Neural cell (in vitro differentiated cells): ENCODE results near the gene NLRP6. TPM values are rescaled to one million over a fixed set of nuclear protein-coding genes. Genes with fewer than 3 reads are reported as not detected.
A peak's percentile ranks its signal among the peaks of the same experiment; 100 is the strongest.

ENCODE experiments used
- H2AFZ ChIP-seq: fragments of 200-600, 300-800 bp; sonication (generic), shearing (Covaris generic); 2 replicates; pipeline ENCODE4 v1.6.0; 2014; ENCODE audit warnings: low read depth, mild to moderate bottlenecking, antibody characterized with exemption, low read length, moderate library complexity
- H3F3A ChIP-seq: fragments of 200-600 bp; shearing (Covaris generic); 2 replicates; pipeline ENCODE4 v1.6.1; 2016; ENCODE audit warnings: mild to moderate bottlenecking, moderate library complexity, mixed read lengths, antibody characterized with exemption, low read length; ENCODE audit not compliant: insufficient read depth, poor library complexity, severe bottlenecking
- H3K27ac ChIP-seq: fragments of 200-600, 300-800 bp; sonication (generic), shearing (Covaris generic); 2 replicates; pipeline ENCODE4 v1.5.1; 2014; ENCODE audit warnings: mild to moderate bottlenecking, low read length, moderate library complexity
- H3K27me3 ChIP-seq: fragments of 300-800, 200-600 bp; sonication (generic), shearing (Covaris generic); 2 replicates; pipeline ENCODE4 v1.6.0; 2014; ENCODE audit warnings: mild to moderate bottlenecking, low read depth, low read length, moderate library complexity; ENCODE audit not compliant: insufficient read depth
- H3K36me3 ChIP-seq: fragments of 300-800, 200-600 bp; sonication (generic), shearing (Covaris generic); 2 replicates; pipeline ENCODE4 v1.5.1; 2014; ENCODE audit warnings: mild to moderate bottlenecking, antibody characterized with exemption, low read length, moderate library complexity; ENCODE audit not compliant: insufficient read depth
- H3K4me2 ChIP-seq: fragments of 300-800, 200-600 bp; sonication (generic), shearing (Covaris generic); 2 replicates; pipeline ENCODE4 v1.6.0; 2014; ENCODE audit warnings: mild to moderate bottlenecking, low read length
- H3K4me3 ChIP-seq: fragments of 300-800, 200-600 bp; sonication (generic), shearing (Covaris generic); 2 replicates; pipeline ENCODE4 v1.5.1; 2014; ENCODE audit warnings: mild to moderate bottlenecking, low read length, moderate library complexity
- H3K79me2 ChIP-seq: fragments of 200-600 bp; shearing (Covaris generic); replicated peaks from 2 replicates; pipeline ENCODE4 v1.6.0; 2014; ENCODE audit warnings: mild to moderate bottlenecking, low read length, moderate library complexity; ENCODE audit not compliant: insufficient read depth
- H3K9ac ChIP-seq: fragments of 300-800, 200-600 bp; sonication (generic), shearing (Covaris generic); 2 replicates; pipeline ENCODE4 v1.6.1; 2016; ENCODE audit warnings: mild to moderate bottlenecking, low read length, mixed read lengths
- H3K9me2 ChIP-seq: fragments of 200-600 bp; shearing (Covaris generic); 2 replicates; pipeline ENCODE4 v1.6.1; 2016; ENCODE audit warnings: mild to moderate bottlenecking, low read length, mixed read lengths; ENCODE audit not compliant: insufficient read depth
- H3K9me3 ChIP-seq: fragments of 200-600, 300-800 bp; sonication (generic), shearing (Covaris generic); 2 replicates; pipeline ENCODE4 v1.6.1; 2016; ENCODE audit warnings: mild to moderate bottlenecking, mixed run types, low read length, moderate library complexity, mixed read lengths
- H4K20me1 ChIP-seq: fragments of 200-600 bp; shearing (Covaris generic); 2 replicates; pipeline ENCODE4 v1.6.1; 2016; ENCODE audit warnings: mild to moderate bottlenecking, mixed run types; ENCODE audit not compliant: insufficient read depth
- CTCF ChIP-seq: fragments of 450-650 bp; IDR thresholded peaks from 2 replicates; pipeline ENCODE4 v1.5.1; 2014; ENCODE audit warnings: antibody characterized with exemption, mild to moderate bottlenecking, moderate library complexity; ENCODE audit not compliant: poor library complexity, severe bottlenecking
- EP300 ChIP-seq: fragments of 450-650 bp; conservative IDR thresholded peaks from 2 replicates; pipeline ENCODE4 v1.6.1; 2014; ENCODE audit warnings: antibody characterized with exemption, mild to moderate bottlenecking, moderate library complexity; ENCODE audit not compliant: poor library complexity, severe bottlenecking
- EZH2 ChIP-seq: fragments of 200-600, 300-800 bp; shearing (Covaris generic), sonication (generic); IDR thresholded peaks from 2 replicates; pipeline ENCODE4 v1.6.1; 2014; ENCODE audit warnings: antibody characterized with exemption, low read length, borderline replicate concordance, mild to moderate bottlenecking; ENCODE audit not compliant: insufficient read depth, poor library complexity, severe bottlenecking
- MXI1 ChIP-seq: fragments of 450-650 bp; conservative IDR thresholded peaks from 2 replicates; pipeline ENCODE4 v1.6.1; 2014; ENCODE audit warnings: antibody characterized with exemption, mild to moderate bottlenecking; ENCODE audit not compliant: poor library complexity, severe bottlenecking
- POLR2AphosphoS5 ChIP-seq: IDR thresholded peaks from 2 replicates; pipeline ENCODE4 v1.6.1; 2012
- RAD21 ChIP-seq: fragments of 450-650 bp; conservative IDR thresholded peaks from 2 replicates; pipeline ENCODE4 v1.6.1; 2014; ENCODE audit warnings: antibody characterized with exemption, mild to moderate bottlenecking, moderate library complexity
- REST ChIP-seq: IDR thresholded peaks from 2 replicates; pipeline ENCODE4 v1.6.1; 2012; ENCODE audit warnings: borderline replicate concordance
- SMC3 ChIP-seq: fragments of 450-650 bp; conservative IDR thresholded peaks from 2 replicates; pipeline ENCODE4 v1.6.1; 2014; ENCODE audit warnings: antibody characterized with exemption, mild to moderate bottlenecking, moderate library complexity; ENCODE audit not compliant: poor library complexity
- TAF1 ChIP-seq: IDR thresholded peaks from 2 replicates; pipeline ENCODE4 v1.6.1; 2012; ENCODE audit warnings: low read depth
- polyA plus RNA-seq: library from polyadenylated mRNA; depleted of rRNA; stranded (reverse); fragments of >200 nt; gene quantifications from 2 replicates; pipeline ENCODE4 v1.2.3, GENCODE V29; 2014

Gene NLRP6
- polyA plus RNA-seq, 1 donor from 2014 or later = not detected

DNA sequence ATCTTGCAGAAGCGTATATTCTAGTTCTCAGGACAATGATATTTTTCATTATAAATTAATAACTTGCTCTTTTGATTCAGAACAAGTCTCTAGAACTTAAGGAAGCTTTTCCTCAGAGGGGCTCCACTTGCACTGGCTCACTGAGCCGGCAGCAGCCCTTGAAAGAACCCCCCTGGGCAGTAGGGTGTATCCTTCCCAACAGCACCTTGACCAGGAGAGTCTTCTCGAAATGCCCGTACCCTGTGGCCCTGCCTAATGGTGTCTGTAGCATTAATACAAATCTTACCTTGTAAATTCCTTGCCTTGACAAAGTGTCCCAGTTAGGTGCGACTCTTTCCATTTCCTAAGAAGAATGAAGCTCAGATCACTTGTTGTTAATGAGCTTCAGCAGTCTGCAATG, 27.9 kb upstream of the NLRP6 start:
- Histone ChIP-seq H3F3A (no peaks in the 10 kb centered on the region), H3K4me3 (no peak overlapping the region), H3K9ac (no peak overlapping the region), H3K36me3 (no peaks in the 10 kb centered on the region), H2AFZ (no peak overlapping the region), H3K9me2 (no peaks in the 10 kb centered on the region), H4K20me1 (no peaks in the 10 kb centered on the region), H3K27ac (no peak overlapping the region), H3K27me3 (no peaks in the 10 kb centered on the region), H3K79me2 (no peaks in the 10 kb centered on the region), H3K4me2 (no peak overlapping the region), H3K9me3 (no peaks in the 10 kb centered on the region)
- TF ChIP-seq REST (no peak), EP300 (no peak), SMC3 (no peak), TAF1 (no peak), POLR2AphosphoS5 (no peak)

DNA sequence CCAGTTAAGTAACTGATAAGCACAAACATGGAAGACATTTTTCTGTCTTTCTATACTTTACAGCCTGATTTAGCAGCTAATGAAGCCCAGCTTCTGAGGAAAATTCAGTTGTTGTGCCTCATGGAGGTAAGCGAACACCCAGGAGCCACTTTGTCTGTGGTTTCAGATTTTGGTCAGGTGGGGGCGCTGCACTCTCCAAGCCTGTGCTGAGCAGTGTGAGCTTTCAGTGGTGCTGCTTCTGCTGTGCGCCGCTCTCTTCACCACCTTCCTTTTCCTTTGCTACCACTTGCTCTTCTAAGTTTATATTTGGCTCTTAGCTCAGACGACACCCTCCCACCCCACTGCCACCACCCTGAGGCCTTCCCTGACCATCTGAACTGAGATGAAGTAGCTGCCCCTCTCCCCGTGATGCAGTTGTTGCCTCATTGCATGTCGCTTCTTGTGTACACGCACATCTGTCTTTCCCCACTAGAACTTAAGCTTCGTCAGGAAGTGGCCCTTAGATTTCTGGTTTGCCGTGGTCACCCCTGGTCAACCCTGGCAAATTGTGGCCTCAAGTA, 27.4 kb upstream of the NLRP6 start:
- H3K9me2 ChIP-seq = no peaks in the 10 kb centered on the region
- H3K4me2 ChIP-seq = no peak overlapping the region
- H3K36me3 ChIP-seq = no peaks in the 10 kb centered on the region
- no peak overlapping the region for H3K4me3 ChIP-seq
- H3K9me3 ChIP-seq = no peaks in the 10 kb centered on the region
- no peaks in the 10 kb centered on the region for H3F3A ChIP-seq
- H3K27me3 ChIP-seq = no peaks in the 10 kb centered on the region
- TF ChIP-seq TAF1 = no peak
- TF ChIP-seq POLR2AphosphoS5 = no peak
- TF ChIP-seq MXI1 = no peak
- TF ChIP-seq SMC3 = peak; percentile 60
- peak; percentile 59 for TF ChIP-seq CTCF
- peak; percentile 40 for TF ChIP-seq RAD21
- no peak for TF ChIP-seq EP300
- TF ChIP-seq REST = no peak
- TF ChIP-seq EZH2 = no peak
- H4K20me1 ChIP-seq = no peaks in the 10 kb centered on the region
- no peak overlapping the region for H3K27ac ChIP-seq
- H3K9ac ChIP-seq = no peak overlapping the region
- H3K79me2 ChIP-seq = no peaks in the 10 kb centered on the region
- H2AFZ ChIP-seq = no peak overlapping the region
